HG03135 (cell line): Measurements from ENCODE around the gene GSC2.

Experiments used
- ATAC-seq: cut with Tn5 transposase; IDR thresholded peaks from one replicate; pipeline ENCODE4 v1.9.1; 2021; ENCODE audit warnings: mild to moderate bottlenecking, moderate library complexity; ENCODE audit not compliant: unreplicated experiment

GSC2 gene

DNA sequence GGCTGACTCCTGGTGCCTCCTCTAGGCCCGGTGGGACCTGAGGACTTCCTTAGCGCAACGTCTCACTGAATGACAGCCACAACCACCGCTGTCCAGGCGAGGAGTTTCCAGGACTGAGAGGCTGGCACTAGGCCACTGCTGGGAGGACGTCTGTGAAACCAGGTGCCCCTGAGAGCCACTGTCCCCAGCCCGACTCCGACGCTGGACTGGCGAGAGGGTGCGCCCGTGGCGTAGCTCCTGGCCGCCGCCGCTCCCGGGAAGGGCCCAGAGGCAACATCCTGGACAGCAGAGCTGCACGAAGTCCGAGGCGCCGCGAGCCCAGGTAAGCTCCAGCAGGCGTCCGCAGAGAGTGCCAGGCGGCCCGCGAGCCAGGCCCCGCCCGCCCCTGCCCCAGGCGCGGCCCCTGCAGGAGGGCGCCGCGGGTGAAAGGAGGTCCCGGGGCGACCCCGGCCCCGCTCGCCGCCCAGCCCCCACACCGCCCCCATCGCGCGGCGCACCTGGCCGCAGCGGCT, 28.4 kb downstream of the GSC2 start:
- peak; percentile 26 for ATAC-seq

DNA sequence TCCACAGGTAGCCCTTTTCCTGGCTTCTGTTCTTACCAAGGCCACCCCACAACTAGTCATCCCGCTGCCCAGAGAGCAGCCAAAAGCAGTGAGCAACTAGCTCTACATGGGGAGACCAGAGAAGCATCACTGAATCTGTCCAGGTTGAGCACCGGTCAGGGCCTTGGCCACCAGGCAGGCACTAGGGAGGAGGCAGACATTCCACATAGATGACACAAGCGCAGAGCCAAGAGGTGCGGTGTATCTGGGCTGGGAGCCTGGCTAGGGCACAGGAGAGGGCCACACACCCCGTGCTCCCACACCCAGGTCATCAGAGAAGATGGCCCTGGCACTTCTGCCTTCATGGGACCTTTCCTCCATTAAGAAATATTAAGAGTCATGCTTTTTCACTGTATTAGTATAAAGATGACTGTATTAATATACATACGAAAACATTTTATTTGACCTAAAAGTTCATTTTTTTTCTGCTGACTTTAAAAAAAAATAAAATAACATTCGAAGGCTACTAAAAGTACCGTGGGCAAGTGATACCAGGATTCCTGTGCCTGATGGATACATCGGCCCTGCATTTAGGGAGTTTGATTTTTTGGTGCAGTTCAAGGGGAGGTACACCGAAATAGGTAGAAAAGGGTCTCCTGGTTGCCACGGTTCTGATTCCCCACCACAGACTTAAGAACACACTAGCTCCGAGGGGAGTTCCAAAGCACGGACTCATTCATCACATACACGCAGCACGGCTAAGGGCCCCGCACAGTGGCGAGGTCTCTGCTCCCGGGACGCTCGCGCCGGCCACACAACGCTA, 29.1 kb downstream of the GSC2 start:
- no peak for ATAC-seq

DNA sequence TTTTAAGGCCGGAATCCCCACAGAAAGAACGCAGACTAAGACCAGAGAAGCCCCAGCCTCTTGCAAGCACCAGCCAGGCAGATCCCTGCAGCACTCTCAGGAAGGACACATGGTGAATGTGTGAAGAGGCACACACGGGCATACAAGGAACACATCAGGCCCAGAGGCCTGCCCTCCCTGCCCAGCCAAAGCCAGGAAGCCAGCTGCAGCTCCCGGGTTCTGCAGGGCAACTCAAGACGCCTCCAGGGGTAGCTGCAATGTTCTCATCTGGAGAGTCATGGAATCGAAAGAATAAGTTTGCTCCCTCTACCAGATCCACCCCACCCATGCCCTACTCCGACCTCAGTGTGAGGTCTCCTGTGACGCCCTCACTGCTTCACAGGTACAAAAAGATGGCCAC, 30.1 kb downstream of the GSC2 start:
- ATAC-seq: no peak

DNA sequence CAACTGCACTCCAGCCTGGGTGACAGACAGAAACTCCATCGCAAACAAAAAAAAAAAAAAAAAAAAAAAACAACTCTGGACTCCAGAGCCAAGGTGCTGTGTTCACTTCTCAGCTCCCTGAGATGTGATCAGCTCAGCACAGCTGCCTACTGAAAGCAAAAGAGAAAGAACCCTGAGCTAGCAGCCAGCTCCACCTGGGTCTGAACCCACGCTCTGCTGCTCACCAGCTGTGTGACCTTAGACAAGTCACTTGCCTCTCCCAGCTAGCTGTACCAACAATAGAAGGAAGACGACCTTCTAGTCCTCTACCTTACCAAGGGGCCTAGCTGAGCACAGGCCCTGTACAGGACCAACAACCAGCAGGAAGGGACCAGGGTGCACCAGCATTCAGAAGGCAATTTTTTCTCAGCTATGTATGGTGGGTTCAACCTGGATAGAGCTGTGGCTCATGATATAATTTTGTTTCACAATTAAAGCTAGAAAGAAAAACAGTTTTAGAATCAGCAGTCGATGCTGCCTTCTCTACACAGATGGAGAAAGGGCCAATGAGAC, 31.7 kb downstream of the GSC2 start:
- peak; percentile 31 for ATAC-seq

DNA sequence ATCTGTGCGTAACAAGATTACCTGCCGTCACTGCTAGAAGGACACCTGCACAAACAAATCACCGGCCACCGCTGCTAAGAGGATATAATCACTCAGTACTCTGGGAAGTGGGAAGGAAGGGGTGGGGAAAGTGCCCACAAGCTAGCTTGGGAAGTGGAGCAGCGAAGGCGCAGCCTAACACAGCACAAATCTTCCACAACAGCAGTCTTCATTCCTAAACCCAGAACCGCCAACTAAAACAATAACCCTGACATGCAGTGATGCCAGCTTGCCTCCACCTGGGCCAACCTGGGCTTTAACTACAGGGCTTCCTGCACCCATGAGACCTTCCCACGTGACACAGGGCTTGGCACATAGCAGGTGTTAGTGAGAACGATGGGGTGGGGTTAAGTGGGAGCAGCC, 33.0 kb downstream of the GSC2 start:
- no peak for ATAC-seq

DNA sequence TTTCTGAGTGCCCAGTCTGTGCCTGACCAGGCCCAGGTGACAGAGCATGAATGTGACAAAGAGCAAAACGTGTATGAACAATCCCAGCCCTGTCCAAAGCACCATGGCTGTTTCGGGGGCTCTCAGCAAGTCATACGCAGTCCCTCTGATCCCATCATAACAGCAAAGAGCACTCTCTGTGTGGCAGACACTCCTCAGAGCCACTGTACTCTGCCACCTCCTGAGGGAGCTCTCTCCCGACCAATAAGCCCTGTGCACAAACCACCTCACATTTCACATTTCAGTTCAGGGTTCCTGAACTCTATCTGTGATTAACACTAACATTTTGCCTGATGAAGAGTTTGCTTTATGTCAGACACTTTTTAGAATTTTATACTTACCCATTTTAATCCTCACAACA, 34.5 kb downstream of the GSC2 start:
- no peak for ATAC-seq

DNA sequence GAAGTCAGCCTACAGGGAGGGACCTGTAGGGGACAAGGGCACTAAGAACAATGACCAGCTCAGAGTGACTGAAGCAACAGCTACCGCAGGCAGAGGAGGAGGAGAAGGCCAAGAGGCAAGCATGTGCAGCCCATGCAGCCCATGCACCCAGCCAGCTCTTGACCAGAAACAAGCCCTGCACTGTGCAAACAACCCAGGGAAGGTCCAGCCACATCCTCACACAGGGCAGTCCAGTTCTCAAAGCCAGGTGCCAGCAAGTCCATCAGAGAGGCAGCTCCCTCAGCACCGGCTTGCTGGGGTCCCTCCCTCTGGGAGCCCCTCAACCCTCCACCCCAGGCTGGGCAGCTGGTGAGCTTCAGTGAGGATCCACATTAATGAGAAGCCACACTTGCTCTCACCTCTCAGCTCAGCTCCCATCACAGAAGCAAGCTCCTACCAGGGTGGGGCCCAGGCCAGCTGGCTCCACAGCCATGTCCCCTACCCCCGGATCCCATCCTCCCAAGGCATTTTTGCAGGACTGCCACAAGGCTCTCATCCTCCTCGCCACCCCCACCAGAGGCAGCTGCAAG, 35.0 kb downstream of the GSC2 start:
- no peak for ATAC-seq

DNA sequence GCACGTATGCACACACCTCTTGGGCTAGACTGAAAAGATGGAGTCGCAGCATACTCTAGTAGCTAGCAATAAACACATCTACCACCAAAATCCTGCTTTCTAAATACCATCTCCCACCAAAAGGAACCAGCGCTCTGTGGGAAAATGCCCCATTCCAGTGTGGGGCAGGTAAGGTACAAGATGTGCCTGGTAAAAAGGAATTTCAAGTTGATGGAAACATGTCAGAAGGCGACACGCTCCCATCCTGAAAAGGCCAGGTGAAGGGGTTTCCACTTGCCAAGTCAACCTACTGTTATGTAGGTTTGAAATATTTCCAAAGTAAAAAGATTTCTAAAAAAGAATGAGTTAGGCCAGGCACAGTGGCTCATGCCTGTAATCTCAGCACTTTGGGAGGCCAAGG, 36.7 kb downstream of the GSC2 start:
- no peak for ATAC-seq

DNA sequence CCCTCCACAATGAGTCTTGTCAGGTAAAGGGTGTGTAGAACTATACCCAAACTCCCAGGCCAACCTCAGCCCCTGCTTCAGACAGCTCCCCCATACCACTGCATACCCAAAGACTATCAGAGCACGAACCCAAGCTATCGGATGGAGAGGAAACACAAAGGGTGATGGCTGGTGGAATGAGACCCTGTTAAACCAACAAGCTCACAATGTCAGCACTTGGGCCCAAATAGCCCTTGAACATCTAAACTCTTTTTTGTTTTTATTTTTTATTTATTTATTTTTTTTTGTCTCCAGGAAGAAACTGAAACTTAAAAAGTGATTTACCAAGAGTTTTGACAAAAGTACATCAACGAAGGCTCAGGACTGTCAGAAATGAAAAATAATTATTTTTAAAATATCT, 38.5 kb downstream of the GSC2 start:
- ATAC-seq: no peak

DNA sequence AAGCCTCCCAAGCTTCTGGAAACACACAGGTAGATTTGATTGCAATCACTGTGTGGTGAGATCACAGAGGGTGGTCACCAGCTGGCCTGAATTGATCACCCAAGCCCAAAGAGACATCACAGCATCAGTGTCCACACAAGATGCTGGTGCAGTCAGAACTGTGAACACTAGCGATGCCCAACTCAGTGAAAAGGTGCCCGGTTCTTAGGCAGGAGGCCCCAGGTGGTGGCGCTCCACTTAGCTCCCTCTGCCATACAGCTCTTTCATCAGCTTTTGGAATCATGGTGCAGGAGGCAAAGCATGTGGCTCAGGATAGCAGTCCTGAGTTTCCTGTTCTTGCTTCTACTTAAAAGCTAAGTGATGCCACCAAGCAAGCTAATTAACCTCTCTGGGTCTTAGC, 39.0 kb downstream of the GSC2 start:
- no peak for ATAC-seq

DNA sequence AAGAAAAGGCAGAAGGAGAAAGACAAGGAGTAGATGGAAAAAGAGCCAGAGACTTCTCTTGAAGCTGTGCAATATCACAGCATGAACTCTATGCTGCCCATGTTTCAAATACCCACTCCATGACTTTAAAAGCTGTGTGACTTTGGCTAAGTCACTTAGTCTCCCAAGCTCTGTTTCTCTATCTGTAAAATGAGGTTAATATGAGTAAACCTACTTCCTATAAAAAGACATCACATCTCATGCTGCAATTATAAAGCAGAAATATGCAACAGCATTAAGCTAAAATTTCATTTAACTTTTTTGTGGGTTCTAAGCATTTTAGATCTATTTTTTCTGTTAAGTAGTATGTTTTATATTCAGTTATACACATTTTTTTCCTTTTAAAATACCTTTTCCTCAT, 39.4 kb downstream of the GSC2 start:
- no peak for ATAC-seq

DNA sequence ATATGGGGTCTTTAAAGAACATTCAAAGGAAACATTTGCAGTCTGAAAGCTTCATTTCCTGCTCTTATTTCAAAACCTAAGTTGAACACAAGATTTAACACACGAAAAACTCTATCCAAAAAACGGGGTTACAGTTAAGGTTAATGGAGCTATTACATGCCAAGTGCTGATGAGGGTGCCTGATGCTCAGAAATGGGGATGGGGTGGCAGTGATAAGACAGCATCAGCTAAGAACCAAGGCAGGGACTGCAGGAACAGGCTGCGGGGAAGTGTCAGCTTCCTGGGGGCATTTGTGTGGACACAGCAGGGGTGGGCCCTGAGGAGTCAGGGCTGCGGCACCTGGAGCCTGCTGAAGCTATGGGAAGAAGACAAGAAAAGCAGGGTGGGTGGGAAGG, 40.0 kb downstream of the GSC2 start:
- no peak for ATAC-seq

DNA sequence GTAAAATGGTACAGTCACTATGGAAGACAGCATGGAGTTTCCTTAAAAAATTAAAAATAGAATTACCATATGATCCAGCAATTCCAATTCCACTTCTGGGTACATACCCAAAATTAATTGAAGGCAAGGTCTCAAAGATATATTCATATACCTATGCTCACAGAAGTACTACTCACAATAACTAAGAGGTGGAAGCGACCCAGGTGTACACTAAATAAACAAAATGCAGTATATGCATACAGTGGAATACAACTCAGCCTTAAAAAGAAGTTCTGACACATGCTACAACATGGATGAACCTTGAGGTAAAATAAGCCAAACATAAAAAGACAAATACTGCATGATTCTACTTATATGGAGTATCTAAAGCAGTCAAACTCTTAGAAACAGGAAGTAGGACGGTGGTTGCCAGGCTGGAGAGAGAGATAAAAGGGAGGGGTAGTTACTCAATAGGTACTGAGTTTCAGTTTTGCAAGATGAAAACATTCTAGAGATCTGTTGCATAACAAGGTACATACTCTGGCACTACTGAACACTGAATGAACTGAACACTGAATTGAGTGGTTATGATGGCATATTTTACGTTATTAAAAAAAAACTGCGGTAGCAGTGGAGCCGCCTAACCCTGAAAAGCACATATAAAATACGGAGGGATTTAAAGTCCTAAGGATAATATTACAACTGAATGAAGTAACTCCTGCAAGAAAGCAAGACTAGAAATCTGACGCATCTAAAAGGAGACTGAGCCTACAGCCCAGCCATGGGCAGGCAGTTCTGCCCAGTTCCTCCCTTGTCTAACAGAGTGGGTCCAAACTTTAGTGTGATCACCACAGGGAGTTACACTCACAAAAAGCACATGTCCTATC, 40.7 kb downstream of the GSC2 start:
- ATAC-seq: peak; percentile 84

DNA sequence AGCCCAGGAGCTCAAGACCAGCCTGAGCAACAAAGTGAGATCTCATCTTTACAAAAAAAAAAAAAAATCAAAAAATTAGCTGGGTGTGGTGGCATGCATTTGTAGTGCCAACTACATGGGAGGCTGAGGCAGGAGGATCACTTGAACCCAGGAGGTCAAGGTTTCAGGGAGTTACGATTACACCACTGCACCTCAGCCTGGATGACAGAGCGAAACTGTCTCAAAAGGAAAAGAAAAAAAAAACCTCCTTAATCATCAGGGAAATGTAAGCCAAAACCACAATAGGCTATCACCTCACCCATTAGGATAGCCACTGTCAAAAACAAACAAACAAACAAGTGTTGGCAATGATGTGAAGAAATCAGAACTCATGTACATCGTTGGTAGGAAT, 41.3 kb downstream of the GSC2 start:
- no peak for ATAC-seq

DNA sequence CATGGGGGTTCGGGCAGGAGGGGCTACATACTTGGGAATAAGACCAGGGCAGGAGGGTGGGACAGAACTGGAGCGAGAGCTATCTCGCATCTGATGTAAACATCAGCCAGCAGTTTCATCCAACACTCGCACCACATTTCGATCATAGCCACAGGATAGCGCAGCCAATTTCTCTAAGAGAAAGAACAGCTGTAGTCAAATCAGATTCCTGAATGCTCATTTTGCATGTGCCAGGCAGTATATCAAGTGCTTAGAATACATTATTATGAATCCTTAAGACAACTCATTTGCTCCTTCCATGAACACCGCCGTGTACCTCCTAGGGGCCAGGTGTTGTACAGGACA, 42.4 kb downstream of the GSC2 start:
- ATAC-seq: no peak

DNA sequence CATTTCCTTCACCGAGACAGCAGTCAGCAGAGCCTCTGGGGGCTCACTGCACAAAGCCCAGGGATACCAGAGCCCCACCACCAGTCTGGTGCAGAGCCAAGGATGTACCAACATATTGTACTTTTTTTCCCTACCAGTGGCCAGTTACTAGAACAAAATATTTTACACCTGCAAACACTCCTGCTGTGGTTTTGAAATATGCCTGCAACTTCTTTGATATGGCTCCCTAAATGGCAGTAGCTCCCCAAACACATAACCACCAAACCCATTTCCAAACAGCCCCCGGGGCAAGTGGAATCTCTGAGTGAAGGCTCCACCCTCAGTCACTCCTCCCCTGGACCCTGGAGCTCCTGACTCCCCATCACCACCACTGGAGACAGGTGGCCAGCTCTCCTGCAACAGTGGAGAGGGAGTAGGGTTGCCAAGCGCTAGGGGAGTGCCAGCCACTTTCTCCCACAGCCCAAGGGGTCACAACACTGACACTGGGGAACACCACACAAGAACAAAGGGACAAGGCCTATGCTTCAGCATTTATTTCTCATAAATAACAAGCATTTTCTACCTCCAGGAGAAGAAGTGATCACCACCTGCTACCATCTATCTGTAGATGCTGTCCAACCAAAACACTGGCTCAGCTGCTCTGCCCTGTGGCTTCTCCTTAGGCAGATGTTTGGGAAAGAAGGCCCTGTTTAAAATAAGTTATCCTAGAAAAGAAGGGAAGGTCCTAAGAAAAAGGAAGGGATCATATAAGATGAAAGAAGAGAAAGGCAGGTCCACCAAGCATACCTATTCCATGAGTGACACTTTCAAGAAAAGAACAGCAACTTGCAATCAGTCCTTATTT, 43.0 kb downstream of the GSC2 start:
- no peak for ATAC-seq

DNA sequence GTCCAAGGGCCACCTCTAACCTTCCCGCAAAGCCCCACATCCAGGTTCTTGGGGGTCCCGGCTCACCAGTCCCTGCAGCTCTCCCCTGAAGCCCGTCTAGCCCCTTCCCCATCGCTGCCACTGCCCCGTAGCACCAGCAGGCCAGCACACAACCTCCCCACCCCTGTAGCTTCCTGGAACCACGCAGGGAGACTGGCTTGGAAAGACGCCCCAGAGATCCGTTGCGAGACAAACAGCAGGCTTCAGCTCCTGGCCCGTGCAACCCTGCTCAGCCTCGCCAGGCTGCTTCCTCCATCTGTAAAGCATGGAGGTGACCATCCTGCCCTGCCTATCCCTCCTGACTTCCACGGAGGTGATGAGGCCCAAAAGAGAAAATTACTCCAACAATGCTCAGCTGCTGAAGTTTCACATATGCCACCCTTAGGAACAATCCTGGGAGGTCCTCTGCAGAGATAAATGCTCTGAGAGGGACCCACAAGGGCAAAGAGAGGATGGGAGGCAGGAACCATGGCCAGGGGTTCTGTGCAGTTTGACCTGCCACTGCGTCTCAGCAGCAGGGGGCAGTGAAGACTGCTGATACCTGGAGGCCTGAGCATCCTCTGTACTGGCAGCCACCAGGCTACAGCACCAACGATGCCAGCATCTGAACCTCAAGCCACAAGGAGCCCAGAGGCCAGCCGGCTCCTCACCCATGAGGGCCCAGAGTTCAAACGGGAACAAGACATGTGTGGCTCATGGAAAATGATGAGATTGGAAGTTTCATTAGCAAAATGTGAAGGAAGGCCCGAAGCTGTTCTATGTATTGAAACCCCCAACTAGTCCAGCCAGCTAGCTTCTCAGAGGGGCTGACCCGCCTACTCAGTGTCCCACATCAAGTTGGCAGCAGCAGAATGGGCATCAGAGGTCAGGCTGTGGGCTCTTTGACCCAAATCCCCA, 44.0 kb downstream of the GSC2 start:
- no peak for ATAC-seq

DNA sequence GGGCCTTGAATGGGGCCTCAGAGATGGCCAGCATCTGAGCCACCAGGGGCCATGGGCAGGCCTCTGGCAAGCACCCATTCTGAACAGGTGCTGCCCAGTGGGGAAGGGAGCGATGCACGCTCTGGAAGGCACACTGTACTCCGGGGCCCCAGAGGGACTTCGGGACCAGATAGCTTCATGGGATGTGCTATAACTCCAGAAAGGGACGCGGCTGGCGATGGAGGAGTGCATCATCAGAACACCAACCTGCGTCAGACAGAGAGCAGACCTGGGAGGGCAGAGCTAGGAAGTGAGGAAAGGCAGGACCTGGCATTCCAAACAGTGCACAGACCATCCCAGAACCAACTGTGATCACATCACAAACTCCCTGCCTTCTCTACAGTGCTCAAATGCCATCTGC, 44.6 kb downstream of the GSC2 start:
- ATAC-seq: no peak
